ENCODE results near the gene CD58.
"Not testable (repeated sequence)": the region's sequence is repeated elsewhere in the genome, so short reads cannot be mapped to it uniquely, and the experiment has no call there.

The CD58 gene

GRCh38 chr1:116569776-116570357 is 959 bp downstream of the CD58 start:
- DNase-seq: no peak

DNA sequence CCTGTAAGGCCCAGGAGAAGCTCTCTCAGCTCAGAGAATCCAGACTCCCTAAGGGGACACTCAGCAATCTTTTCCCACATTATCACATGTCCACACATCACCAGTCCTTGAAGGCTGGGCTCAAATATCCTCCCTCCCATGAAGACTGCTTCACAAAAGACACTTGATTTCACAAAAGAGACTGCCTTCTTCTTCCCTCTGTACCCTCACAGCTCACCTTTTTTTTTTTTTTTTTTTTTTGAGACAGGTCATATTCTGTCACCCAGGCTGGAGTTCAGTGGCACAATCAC is 1.5 kb downstream of the CD58 start:
- DNase-seq: no peak

DNA sequence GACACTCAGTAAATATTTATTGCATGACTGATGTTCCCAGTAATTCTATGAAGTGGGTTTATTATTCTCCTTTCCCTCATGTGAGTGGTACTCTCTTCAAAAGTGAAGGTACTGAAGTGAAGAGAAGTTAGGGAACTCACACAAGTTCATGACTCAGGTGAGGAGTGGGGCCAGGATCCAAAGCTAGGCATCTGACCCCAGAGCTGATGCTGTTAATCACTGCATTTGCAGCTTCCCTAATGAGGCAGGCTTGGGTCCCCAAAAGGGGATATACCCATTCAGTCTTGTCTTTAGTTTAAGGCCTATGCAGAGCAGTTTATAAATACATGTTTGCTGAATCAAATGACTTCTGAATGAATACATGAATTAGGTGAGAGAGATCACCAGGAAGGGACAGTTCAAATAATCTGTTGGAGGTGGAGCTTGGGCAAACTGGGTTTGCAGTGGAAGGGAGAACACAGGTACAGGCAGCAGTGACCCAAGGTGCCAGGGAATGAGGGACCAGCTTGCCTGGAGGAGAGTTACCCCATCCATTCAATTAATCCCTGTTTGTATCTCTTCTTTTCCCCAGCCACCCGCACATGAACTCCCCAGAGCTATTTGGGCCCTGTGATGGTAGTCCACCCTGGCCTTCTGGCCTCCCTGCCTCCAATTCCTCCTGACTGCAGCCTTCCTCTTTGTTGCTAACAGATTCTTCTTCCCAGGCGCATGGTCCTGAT is 2.0 kb downstream of the CD58 start:
- no peak for DNase-seq

- DNase-seq: no peak
Observed at GRCh38 chr1:116567790-116568661, 2.8 kb downstream of the CD58 start.

- no peak for DNase-seq
Observed at GRCh38 chr1:116565222-116565621, 5.6 kb downstream of the CD58 start.

GRCh38 chr1:116564426-116564825 is 6.4 kb downstream of the CD58 start:
- DNase-seq: no peak

GRCh38 chr1:116562465-116562864 is 8.4 kb downstream of the CD58 start:
- not testable (repeated sequence) for DNase-seq

DNA sequence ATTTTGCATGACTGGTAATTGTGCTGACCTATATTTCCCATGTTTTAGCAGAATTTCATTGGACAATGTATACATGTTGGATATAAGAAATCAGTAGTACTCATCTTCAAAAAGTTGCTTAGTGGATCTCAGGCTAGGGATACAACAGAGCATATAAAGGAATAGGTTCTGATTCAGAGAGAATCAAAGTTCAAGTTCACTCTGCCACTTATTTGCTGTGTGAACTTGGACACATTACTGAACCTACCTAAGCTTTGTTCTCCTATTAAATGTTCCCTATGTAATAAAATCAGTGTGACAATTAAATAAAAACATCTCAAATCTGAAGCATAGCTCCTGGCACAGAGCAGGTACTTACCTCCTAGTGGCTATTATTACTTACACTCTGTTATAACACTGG is 9.3 kb downstream of the CD58 start:
- DNase-seq: no peak

DNA sequence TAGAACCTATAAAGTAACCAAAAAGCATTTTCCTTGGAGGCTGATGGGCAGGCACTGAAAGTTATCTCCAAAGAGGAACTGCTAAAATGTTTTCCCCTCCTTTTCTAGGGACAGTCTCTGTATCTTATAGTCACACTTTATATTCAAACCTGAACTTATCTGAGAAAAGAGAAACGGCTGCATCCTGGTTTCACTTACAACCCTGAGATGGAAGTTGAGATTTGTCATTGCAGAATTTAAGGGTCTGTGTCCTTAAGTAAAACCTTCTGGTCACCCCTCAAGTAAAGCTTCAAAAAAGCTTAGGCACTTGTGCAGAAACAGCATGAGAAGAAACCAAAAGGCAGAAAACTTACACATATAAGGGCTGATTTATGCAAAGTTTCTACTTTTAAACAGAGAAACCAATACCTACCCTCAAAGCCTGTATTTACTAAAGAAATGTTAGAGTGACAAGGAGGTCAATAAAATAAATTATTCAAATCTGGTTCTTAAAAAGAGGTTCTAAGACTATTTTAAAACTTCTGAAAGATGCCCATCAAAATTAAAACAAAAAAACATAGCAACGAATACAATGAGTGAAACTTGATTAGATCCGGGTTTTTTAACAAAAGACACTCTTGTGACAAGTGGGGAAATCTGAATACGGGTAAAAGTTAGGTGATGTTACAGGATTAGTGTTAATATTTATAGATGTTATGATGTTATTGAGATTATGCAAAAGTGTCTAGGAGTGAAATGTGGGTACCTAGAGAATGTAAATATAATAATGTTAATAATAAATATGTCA is 9.9 kb downstream of the CD58 start:
- DNase-seq: no peak

- no peak for DNase-seq
Observed at GRCh38 chr1:116559304-116559761, 11.5 kb downstream of the CD58 start.

DNA sequence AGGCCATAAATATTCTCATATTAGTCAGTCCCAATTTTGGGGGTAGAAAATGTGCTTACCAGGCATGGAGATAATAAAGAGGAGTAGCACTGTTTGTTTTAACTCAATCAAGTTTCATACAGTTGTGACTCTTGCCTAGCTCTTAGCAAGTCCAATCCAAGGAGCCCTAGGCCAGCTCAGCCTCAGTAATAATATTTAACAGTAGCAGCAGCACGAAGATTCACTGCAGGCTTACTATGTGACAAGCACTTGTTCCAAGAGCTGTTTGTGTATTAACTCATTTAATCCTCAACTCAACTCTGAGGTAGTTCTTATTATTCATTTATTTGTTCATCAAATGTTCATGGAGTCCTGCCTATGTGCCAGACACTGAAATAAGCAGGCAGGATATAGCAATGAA is 12.3 kb downstream of the CD58 start:
- no peak for DNase-seq

GRCh38 chr1:116558140-116558549 is 12.7 kb downstream of the CD58 start:
- no peak for DNase-seq

- no peak for DNase-seq
Observed at GRCh38 chr1:116557323-116557878, 13.4 kb downstream of the CD58 start.

DNA sequence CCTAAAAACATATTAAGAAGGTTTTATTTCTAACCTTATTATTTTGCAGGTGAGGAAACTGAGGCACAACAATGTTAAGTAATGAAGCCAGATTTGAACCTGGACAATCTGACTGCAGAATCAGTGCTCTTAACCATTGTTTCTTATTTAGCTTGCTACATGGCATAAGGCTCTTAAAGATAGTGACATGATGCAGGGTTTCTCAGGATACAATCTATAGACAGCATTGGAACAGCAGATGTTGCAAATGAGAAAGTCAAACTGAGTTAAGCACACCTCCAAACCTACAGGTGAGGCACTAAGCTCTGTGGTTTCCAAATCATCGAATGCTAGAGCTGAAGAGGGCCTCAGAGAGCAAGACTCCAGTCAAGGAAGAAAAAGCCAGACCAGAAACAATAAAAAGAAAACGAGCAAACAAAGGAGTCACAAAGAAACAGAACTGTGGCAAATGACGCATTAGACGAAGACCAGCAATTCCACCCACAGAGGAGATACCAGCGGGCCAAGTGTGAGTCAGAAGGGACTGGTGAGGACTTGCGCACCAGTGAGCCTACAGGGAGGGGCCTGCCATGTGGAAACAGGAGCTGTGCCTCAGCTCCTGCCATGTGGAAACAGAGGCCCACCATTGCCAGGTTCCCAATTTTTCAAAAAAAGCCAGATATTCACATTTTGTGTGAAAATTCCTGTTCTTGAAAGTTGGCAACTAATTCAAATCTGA is 14.4 kb downstream of the CD58 start:
- peak; percentile 77 for DNase-seq

DNA sequence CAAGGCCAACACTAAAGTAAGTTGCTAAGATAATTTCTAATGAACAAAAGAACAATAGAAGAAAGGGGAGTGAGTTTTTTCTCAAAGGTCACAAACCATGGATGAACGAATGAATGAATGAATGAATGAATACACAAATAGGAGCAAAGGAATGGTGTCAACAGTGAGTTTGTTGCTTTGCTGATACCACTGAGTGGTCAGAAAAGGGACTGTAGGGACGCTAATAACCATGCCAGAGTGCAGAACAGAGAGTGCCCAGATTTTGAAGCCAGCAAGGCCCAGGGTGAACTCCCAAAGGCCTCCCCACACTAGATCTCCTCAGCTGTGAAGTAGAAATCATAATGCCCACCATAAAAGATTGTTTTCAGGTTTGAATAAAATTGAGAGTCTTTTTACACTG is 15.9 kb downstream of the CD58 start:
- no peak for DNase-seq

GRCh38 chr1:116553386-116554115 is 17.3 kb downstream of the CD58 start:
- DNase-seq: no peak

GRCh38 chr1:116546354-116546977 is 24.4 kb downstream of the CD58 start:
- DNase-seq: no peak

DNA sequence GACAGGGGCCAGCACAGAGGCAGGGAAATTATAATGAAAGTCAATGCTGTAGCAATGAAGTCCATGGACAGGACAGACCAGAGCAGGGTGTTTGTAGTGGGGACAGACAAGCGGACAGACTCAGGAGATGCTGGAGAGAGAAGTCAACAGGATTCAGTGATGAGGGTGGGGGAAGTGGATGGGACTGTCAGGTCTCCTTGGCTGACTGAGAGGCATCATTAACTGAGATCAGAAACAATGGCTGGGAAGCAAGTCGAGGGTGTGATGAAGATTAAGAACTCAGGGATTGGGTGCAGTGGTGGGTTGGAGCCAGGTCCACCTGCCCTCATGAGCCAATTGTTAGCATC is 25.5 kb downstream of the CD58 start:
- no peak for DNase-seq

GRCh38 chr1:116544588-116545358 is 26.1 kb downstream of the CD58 start:
- DNase-seq: peak; percentile 68

DNA sequence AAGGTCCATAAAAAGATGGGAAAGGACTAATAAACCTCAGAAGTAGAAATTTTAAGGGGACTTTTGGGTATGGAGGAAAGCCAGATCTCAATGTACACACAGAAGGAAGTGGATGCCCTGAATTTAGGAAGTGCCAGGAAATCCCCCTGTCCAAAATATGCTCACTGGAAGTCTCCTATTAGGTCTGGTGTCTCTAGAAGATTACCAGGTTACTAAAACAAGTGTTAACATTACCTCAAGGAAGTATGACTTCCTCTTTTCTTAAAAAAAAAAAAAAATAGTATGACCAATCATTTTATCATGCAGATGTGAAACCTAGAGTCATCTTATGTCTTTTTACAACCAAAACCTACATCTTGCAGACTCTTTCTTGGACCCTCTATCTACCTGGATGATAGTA is 30.7 kb downstream of the CD58 start:
- DNase-seq: no peak

Data from activated CD8-positive, alpha-beta memory T cell treated with anti-CD3 and anti-CD28 coated beads for 24 hours (primary cell).